Measurements from ENCODE around the gene CUL4A. TPM values are rescaled to one million over a fixed set of nuclear protein-coding genes. Genes with fewer than 3 reads are reported as not detected.
"Not testable (repeated sequence)": the region's sequence is repeated elsewhere in the genome, so short reads cannot be mapped to it uniquely, and the experiment has no call there.

Gene CUL4A
- total and polyA plus RNA-seq, 8 donors = 18.1 to 33.4 (median 28.9) TPM

DNA sequence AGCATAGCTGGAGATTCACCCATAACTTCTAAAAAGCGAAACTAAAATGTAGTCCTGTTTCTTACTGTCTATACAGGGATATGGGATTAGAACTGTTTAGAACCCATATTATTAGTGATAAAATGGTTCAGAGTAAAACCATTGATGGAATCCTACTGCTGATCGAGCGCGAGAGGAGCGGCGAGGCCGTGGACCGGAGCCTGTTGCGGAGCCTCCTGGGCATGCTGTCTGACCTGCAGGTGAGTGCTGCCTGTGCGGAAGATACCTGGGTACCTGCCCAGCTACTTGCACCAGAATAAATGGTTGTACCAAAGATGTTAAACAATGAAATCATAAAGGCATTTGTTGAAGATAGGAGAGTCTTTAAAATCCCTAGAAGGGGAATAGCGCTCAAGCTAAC, 23.7 kb downstream of the CUL4A start:
- Histone ChIP-seq H3K9me3 (no peaks in the 10 kb centered on the region), H3K27me3 (no peaks in the 10 kb centered on the region), H3K36me3 (peaks cover 0 to 32% (median 0%) of the 10 kb centered on the region in 3 donors), H3K27ac (no peak overlapping the region), H3K4me1 (no peaks in the 10 kb centered on the region), H3K4me3 (no peak overlapping the region)
- FAIRE-seq (no peak), ATAC-seq (no peak), DNase-seq (no peak)
- 95 to 97% methylated on average over 11 of the region's 11 CpGs for WGBS, 2 donors
- intact Hi-C loops (cut with DNase I) = no loop called here
- TF ChIP-seq CTCF (IDR thresholded peaks at IDR 0.05) = no peak

- no peak overlapping the region for H3K4me3 ChIP-seq
- 71 to 84% methylated on average over 4 of the region's 4 CpGs for WGBS, 2 donors
- no peaks in the 10 kb centered on the region for H3K27me3 ChIP-seq
- no peak overlapping the region for H3K27ac ChIP-seq
- H3K36me3 ChIP-seq = peaks cover 3 to 40% (median 9%) of the 10 kb centered on the region in 3 donors
- TF ChIP-seq CTCF (IDR thresholded peaks at IDR 0.05) = no peak
- ATAC-seq = no peak
- intact Hi-C loops (cut with DNase I) = no loop called here
- no peaks in the 10 kb centered on the region for H3K4me1 ChIP-seq
- DNase-seq = no peak
- no peak for FAIRE-seq
- no peaks in the 10 kb centered on the region for H3K9me3 ChIP-seq
Observed at GRCh38 chr13:113238536-113238935, 29.1 kb downstream of the CUL4A start.

DNA sequence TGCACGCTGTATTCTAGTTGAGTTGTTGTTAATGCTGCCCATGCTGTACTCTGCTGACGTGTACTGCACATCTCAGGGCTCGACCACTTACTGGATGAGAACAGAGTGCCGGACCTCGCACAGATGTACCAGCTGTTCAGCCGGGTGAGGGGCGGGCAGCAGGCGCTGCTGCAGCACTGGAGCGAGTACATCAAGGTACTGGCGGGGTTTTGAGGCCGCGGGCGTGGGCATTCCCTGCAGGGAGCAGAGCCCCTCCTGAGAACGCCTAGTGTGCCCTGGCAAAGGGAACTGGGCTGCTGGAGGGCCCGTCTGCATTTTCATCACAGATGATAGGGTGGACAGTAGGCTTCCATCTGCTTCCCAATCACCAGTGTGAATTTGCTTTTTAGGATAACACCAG, 29.9 kb downstream of the CUL4A start:
- Histone ChIP-seq H3K27me3 (no peaks in the 10 kb centered on the region), H3K4me3 (no peak overlapping the region), H3K9me3 (no peaks in the 10 kb centered on the region), H3K27ac (no peak overlapping the region), H3K36me3 (peaks cover 4 to 47% (median 11%) of the 10 kb centered on the region in 3 donors), H3K4me1 (no peaks in the 10 kb centered on the region)
- no peak for FAIRE-seq
- no peak for TF ChIP-seq CTCF (IDR thresholded peaks at IDR 0.05)
- intact Hi-C loops (cut with DNase I) = no loop called here
- ATAC-seq = no peak
- 91 to 95% methylated on average over 15 of the region's 15 CpGs for WGBS, 2 donors
- DNase-seq = no peak

- Histone ChIP-seq H3K9me3 (no peaks in the 10 kb centered on the region), H3K4me3 (no peak overlapping the region), H3K4me1 (no peaks in the 10 kb centered on the region), H3K27ac (no peak overlapping the region), H3K36me3 (peaks cover 5 to 47% (median 14%) of the 10 kb centered on the region in 3 donors), H3K27me3 (no peaks in the 10 kb centered on the region)
- WGBS, 2 donors = 86 to 97% methylated on average over 6 of the region's 6 CpGs
- FAIRE-seq = no peak
- no peak for ATAC-seq
- no peak for DNase-seq
- TF ChIP-seq CTCF (IDR thresholded peaks at IDR 0.05) = no peak
- intact Hi-C loops (cut with DNase I) = no loop called here
Observed at GRCh38 chr13:113239986-113240385, 30.6 kb downstream of the CUL4A start.

DNA sequence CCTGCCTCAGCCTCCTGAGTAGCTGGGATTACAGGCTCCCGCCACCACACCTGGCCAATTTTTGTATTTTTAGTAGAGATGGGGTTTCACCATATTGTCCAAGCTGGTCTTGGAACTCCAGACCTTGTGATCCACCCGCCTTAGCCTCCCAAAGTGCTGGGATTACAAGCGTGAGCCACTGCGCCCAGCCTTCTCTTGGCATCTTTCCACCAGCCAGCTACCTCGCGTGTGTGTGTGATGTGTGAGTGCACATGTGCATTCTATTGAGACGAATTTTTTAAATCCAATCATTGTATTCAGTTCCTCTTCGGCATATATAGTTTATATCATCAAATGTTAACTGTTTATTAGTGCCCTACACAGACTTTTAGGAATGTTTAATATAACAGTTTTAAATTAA, 32.2 kb downstream of the CUL4A start:
- ATAC-seq, FAIRE-seq: not testable (repeated sequence)
- 94% methylated on average over 8 of the region's 8 CpGs for WGBS, 2 donors

More for the DNA sequence above, 32.2 kb downstream of the CUL4A start:
- peaks cover 8 to 62% (median 23%) of the 10 kb centered on the region in 3 donors for H3K36me3 ChIP-seq
- intact Hi-C loops (cut with DNase I); H3K4me3 ChIP-seq; H3K9me3 ChIP-seq; DNase-seq; H3K27ac ChIP-seq; H3K27me3 ChIP-seq; H3K4me1 ChIP-seq: not testable (repeated sequence)

Measured in pancreas (tissue), 10 donors.